ENCODE measurements around the gene NPNT. TPM values are rescaled to one million over a fixed set of nuclear protein-coding genes. Genes with fewer than 3 reads are reported as not detected.

The NPNT gene
- total RNA-seq, 1 donor from 2014 or later: 0.13 TPM

DNA sequence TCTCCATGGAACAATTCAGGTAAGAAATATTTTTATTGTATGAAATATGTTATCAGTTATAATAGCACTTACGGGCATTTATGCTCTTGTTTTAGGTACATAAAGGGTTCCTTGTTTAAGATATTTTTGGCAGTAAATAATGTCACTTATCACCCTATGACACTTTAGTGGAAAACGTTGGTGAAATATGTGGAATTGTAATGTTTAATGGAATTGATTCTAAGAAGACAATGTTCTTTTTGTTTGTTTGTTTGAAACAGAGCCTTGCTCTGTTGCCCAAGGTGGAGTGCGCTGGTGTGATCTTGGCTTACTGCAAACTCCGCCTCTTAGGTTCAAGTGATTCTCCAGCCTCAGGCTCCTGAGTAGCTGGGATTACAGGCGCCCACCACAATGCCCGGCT lies 17.4 kb downstream of the NPNT start:
- no peak for DNase-seq (ENCODE audit: low read depth in 2 of 2)

DNA sequence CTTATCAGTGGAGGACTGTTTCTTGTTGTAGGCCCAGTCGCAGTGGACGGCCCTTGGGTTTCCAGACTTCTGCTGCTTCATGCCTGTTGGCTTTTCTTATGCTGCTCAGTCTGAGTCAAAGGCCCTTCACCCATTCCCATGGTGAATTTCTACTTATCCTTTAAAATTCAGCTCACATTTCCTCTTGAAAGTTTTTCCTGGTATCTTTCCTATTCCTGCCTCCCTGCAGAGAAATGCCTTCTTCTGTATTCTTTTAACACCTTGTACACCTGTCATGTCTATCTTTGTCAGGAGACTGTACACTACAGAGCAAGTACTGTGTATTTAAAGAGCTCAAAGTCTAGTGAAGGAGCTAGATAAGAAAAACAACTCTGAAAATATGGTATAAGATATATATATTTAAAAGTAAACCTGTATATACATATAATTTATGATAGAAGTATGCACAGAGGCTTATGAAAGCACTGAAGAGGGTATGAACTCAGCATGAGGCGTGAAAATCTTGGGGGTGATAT lies 22.0 kb downstream of the NPNT start:
- DNase-seq (ENCODE audit: low read depth in 2 of 2): no peak

DNA sequence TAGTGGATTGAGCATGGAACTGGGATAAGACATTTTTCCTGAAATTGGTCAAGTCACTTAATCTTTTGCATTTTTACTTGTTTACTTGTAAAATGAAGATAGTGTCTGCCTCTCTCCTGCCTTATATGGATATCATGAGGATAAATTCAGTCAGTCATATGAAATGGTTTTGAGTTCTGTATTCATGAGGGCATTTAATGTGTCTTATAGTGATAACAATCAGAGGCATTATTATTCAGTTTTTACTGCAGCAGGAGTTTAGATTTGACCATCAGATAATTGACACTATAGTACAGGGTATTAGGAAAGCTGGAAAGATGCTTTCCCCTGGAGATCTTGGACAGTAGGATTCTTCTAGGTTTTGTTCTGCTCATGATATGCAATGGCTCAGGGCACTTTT lies 26.0 kb downstream of the NPNT start:
- DNase-seq (ENCODE audit: low read depth in 2 of 2): no peak

DNA sequence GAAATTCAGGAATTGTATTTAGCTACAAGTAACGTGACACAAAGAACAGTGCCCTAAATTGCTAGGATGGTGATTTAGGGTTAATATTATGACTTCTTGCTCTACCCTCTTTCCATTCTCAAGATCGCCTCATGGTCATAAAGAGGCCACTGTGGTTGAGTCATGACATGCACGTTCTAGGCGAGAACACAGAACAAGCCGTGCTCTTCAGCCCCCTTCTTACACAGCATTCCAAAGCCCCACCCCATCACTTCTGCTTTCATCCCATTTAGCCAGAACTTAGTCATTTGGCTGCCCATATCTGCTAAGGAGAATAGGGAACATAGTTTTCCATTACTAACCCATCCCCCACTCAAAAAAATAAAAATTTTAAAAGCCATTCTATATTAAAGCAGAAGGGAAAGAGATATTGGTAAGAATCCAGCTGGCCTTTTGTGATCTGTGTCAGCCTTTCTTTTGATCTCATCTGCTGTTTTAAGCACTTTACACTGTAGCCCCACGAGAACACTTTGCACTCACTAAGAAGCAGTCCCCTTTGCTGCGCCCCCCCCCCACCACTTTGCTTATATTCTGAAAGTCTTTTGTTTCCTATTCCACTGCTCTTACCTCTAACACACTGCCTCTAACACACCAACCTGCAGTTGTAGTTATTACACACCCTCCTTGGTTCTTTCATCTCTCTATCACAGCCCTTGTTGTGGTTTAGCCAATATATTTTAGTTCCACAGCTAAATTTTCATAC lies 28.4 kb downstream of the NPNT start:
- no peak for DNase-seq (ENCODE audit: low read depth in 2 of 2)

- no peak for DNase-seq (ENCODE audit: low read depth in 2 of 2)
These were observed 29.1 kb downstream of the NPNT start for GRCh38 chr4:105924341-105924740.

DNA sequence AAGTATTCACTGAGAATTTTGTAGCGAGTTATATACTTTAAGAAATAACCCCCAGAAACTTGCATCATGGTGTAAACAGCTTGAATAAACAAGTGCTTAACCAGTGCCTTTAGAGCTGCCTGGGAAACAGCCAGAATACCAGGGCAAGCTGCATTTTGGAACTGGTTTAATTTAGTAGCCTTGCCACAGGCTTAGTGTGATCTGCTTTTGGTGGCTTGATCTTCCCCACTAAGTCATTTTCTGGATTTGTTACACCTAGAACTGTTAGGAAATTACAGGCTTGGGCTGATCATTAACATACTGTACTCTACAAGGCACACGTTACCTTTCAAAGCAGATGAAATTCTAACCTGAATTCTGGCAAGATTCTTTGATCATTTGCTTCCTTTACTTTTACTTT lies 35.4 kb downstream of the NPNT start:
- no peak for DNase-seq (ENCODE audit: low read depth in 2 of 2)

GRCh38 chr4:105933083-105933482 lies 37.8 kb downstream of the NPNT start:
- DNase-seq (ENCODE audit: low read depth in 2 of 2): no peak

GRCh38 chr4:105934386-105934785 lies 39.1 kb downstream of the NPNT start:
- no peak for DNase-seq (ENCODE audit: low read depth in 2 of 2)

- no peak for DNase-seq (ENCODE audit: low read depth in 2 of 2)
These were observed 41.6 kb downstream of the NPNT start for GRCh38 chr4:105936901-105937300.

- no peak for DNase-seq (ENCODE audit: low read depth in 2 of 2)
These were observed 42.5 kb downstream of the NPNT start for GRCh38 chr4:105937759-105938158.

DNA sequence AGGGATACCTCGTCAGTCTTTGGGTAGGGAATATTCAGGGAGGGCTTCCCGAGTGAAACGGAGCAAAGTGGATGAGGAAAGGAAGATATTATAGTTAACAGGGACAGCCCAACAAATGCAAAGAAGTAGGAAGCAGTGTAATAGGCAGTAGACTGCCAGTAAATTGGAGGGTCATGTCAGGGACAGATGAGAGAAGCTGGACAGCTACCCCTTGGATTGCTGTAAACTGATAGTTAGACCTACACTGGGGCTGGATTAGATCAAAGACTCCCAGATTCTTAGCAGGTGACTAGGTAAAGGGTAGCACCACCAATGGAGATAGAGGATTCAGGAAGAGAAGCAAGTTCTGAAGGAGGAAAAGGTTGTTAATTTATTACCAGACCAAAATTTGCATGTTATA lies 48.0 kb downstream of the NPNT start:
- DNase-seq (ENCODE audit: low read depth in 2 of 2): no peak

DNA sequence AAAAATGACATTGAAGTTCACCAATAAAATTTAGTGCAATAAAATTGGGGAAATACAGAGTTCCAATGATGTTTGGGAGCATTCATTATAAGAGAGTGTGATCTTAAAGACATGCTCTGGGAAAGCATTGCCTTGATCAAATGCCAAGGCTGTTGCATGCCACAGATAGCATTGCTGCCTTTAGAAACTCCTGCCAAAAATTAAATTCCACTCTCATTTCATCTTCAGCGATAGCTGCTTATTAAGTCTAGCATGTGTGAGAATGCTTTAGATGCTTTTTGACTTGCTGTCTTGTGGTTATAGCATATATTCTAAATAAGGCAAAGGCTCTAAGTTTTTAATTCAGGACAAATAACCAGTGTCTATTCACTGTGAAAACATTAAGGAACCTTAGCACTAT lies 49.3 kb downstream of the NPNT start:
- no peak for DNase-seq (ENCODE audit: low read depth in 2 of 2)

- DNase-seq (ENCODE audit: low read depth in 2 of 2): no peak
These were observed 51.5 kb downstream of the NPNT start for GRCh38 chr4:105946771-105947170.

GRCh38 chr4:105950701-105951100 lies 55.4 kb downstream of the NPNT start:
- DNase-seq (ENCODE audit: low read depth in 2 of 2): no peak

GRCh38 chr4:105951198-105951597 lies 55.9 kb downstream of the NPNT start:
- no peak for DNase-seq (ENCODE audit: low read depth in 2 of 2)

DNA sequence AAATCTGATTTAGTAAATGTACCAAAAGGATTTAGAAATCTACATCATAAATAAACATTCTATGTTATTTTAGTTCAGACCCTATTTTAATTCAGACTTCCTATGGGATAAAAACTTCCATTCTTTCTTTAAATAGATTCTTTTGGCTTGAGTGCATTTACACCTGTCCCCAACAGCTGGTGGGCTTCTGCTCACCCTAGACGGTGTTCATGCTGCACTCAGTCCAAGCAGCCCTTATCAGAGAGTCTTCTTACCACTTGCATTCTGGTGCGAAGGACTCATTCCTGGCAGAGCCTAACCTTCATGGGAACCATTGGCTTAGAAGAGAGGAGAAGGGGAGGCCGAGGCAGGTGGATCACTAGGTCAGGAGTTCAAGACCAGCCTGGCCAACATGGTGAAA lies 57.3 kb downstream of the NPNT start:
- DNase-seq (ENCODE audit: low read depth in 2 of 2): no peak

- DNase-seq (ENCODE audit: low read depth in 2 of 2): no peak
These were observed 61.3 kb downstream of the NPNT start for GRCh38 chr4:105956569-105956968.

DNA sequence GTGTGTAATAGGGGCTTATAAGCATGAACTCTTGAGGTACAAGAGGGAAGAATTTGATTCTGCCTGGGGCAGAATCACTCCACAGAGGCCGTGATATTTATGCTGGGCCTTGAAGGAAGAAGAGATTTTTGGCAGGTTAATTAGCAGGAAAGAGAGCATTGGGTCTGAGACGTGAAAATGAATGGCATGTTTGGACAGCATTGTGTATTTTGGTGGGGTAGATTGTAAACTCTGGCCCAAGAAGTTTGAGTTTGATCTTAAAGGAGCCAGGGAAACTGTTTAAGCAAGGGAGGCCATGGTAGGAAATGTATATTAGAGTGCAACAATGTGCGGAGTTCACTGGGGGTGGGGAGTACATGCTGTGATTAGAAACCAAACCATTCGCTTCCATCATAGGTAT lies 62.4 kb downstream of the NPNT start:
- DNase-seq (ENCODE audit: low read depth in 2 of 2): no peak

DNA sequence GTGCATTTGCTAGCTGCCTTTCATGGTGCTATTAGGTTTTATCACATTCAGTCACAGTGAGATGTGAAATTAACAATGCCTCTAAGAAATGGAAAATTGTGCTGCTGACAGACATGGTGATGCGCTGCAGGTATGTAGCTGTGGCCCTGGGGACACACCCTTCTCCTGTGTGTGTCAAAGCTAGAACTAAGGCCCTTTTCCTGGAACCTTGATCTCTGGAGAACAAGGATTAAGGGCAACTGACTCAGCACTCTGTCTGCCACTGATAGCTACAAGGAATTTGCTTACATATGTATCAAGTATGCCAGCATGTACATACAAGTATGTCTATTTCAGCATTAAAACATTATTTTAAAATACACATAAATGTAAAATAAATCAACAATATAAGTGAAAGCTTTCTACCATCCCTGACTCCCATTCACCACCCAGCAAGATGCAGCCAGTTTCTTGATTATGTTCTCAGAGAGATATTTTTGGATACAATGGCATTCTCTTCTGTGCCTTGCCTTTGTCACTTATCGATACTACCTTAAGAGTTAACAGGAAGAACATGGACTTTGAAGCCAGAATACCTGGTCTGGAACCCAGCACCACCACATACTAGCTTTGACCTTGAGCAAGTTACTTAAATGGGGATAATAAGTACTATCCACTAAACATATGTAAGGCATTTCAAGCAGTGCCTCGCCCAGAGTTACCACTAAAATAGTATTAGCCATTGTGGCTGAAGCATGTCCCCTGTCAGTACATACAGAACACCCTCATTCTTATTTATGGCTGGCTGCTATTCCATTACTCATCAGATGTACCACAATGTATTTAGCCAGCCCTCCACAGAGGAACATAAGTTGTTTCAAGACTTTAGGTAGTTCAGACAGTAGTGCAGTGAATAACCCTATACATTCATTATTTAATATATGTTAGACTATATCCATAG lies 68.5 kb downstream of the NPNT start:
- no peak for DNase-seq (ENCODE audit: low read depth in 2 of 2)

GRCh38 chr4:105965183-105965800 lies 70.0 kb downstream of the NPNT start:
- peak in 1 of 2 donors; percentile 50 for DNase-seq (ENCODE audit: low read depth in 2 of 2)

- peak in 1 of 2 donors; percentile 41 for DNase-seq (ENCODE audit: low read depth in 2 of 2)
These were observed 70.8 kb downstream of the NPNT start for GRCh38 chr4:105966051-105966450.

DNA sequence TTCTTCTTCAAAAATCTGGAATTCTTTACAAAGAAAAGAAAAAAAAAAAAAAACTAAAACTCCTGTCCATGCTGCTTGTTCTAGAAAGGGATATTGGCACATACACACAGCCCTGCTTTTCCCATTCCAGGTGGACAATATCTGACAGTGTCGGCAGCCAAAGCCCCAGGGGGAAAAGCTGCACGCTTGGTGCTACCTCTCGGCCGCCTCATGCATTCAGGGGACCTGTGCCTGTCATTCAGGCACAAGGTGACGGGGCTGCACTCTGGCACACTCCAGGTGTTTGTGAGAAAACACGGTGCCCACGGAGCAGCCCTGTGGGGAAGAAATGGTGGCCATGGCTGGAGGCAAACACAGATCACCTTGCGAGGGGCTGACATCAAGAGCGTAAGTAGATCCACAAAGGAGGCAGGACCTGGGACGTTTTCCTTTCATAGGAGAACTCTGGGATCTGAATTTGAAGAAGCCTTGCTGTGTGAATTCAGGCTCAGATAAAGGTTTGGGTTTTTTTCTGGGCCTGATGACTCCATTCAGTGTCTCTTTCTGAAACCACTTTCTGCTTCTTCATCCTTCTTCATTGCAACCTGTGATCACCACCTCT lies 71.9 kb downstream of the NPNT start:
- no peak for DNase-seq (ENCODE audit: low read depth in 2 of 2)

All from dermis microvascular lymphatic vessel endothelial cell (primary cell).